Skin epidermis (tissue), 12 donors: ENCODE data around the gene RACK1.
A peak's percentile ranks its signal among the peaks of the same experiment; 100 is the strongest.

ENCODE experiments used
- H3K27ac ChIP-seq, 21 experiments: fragments of 200-600 bp; sonication (generic) in 11 of 21; one replicate each; pipeline ENCODE4 v1.5.0; 2020; ENCODE audit warnings: mild to moderate bottlenecking in 3 of 21, inconsistent platforms in 2 of 21, moderate library complexity in 2 of 21
- H3K4me3 ChIP-seq, 7 experiments: fragments of 200-600 bp; sonication (generic) in 2 of 7; one replicate each; pipeline ENCODE4 v1.5.0; 2020; ENCODE audit warnings: inconsistent platforms in 2 of 7, mild to moderate bottlenecking in 2 of 7, moderate library complexity in 1 of 7

RACK1 gene

DNA sequence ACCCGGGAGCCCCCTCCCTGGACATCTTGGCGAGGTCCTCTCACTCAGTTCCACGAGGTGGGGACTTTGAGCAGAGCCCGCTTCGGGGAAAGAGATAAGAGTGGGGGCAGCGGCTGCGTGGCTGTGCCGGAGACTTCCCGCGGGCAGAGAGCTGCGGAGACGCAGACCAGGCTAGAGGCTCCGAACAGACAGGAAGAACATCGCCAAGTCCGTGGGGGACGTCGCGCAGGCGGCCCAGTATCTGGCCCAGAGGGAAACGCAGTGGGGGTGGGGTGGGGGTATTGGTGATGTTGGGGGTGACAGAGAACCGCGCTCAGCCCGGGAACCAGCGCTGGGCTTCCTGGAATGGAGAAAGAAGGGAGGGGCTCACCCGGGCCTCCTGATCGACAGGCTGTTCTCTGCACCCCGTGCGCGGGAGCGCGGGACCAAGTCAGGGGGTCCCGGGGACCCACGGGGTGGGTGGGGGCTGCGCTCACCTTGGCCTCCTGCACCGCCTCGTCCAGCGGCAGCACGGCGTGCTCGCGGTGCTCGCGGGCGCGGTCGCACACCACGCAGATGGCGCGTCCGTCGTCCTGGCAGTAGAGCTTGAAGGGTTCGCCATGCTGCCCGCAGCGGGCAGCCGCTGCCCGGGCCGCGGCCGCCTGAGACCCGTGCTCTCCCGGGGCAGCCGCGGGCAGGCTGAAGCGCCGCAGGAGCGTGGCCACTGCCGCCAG lies 39.4 kb downstream of the RACK1 start:
- Histone ChIP-seq H3K4me3 (peak overlapping the region; percentile 45 to 68 (median 52)), H3K27ac (peak overlapping the region in 20 of 21 experiments; percentile 4 to 82 (median 70))

DNA sequence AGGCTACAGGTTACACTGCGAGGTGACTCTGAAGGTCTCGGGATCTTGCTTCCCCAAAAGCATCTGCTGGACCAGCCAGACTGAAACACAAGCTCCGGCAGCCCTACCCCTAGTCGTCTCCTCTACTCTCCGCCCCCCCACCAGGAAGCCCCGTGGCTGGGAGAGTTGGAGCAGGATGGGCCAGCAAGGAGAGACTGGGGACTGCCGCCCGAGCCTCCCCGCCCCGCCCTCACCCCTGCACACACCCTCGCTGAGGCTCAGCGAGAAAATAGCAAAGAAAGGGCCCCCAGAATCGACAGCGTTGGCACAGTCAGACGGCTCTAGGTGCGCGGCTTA lies 40.0 kb downstream of the RACK1 start:
- Histone ChIP-seq H3K4me3 (peak overlapping the region; percentile 45 to 68 (median 52)), H3K27ac (peak overlapping the region in 16 of 21 experiments; percentile 18 to 82 (median 72))

DNA sequence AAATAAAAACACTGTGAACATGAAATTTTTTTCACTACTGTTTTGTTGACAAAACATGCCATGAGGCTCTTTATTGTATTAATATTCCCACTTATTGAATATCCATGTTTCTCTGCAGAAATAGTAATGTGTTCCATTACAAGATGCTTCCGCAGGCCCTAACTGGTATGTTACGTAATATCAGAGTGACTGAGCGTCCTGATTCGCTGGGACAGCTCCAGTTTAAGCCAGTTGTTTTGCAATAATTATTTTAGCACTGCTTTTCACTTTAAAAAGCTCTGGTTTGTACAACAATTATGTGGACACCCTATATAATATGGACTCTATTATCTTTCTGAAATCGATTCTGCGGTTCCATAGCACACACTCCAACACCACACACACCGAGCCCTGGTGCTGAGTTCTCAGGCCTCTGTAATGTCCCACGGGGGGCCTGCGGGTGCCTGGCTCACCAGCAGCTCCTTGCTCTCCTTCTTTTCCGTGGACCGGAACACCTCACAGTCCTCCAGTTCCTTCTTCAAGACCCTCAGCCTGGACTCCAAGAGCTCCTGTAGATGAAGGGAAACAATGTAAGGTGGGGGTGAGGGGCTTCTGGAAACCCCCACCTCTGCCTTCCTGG lies 40.5 kb downstream of the RACK1 start:
- Histone ChIP-seq H3K27ac (peak overlapping the region in 13 of 21 experiments; percentile 50 to 82 (median 72)), H3K4me3 (peak overlapping the region in 6 of 7 experiments; percentile 45 to 68 (median 54))

DNA sequence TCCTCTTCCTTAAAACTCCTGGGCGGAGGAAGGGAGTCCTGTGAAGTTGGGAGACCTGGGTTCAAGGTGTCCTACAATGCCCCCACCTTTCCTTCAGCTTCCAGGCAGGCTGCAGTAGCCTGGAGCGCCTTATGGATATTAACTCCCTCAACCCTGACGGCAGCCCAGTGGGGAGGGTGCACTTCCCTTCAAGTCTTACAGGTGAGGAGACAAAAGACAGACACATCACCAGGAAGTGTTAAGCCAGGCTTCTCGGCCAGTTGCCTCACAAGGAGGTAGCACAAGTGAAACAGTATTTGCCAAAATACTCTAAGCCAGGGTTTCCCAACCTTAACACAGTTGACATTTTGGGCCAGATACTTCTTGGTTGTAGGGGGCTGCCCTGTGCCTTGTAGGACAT lies 42.9 kb downstream of the RACK1 start:
- no peak overlapping the region for H3K27ac ChIP-seq
- H3K4me3 ChIP-seq, result no peak overlapping the region

DNA sequence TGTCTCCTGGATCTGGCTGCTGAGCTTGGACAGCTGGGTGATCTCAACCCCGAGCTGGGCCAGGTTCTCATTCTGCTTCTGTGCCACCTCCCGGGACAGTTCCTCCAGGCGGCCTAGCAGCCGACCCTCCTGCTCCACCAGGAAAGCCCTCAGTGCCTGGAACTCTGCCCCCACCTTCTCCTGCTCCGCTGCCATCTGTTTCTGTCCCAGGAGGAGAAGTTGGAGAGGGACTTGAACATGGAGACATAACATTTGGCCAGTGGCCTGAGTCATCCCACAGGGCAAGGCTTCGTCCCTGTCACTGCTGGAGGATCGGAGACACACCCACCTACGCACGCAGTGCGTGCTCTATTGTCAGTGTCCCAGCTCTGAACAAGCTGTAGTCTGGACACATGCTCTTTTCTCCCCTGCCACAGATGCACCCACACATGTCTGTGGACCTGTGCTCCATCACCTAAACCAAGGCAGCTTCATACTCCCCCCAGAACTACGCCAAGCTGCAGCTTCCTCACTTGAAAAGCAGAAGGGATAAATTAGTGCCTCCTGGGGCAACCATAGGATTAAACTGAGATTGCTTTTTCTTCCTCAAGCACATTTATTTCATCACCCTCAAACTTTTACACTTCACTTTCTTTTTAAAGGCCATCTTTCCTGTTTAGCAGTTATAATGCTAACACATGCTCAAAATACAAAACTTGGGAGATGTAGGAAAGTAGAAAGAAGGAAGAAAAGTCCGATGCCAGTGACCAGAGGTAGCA lies 43.6 kb downstream of the RACK1 start:
- H3K27ac ChIP-seq, result no peak overlapping the region
- H3K4me3 ChIP-seq, result no peak overlapping the region

DNA sequence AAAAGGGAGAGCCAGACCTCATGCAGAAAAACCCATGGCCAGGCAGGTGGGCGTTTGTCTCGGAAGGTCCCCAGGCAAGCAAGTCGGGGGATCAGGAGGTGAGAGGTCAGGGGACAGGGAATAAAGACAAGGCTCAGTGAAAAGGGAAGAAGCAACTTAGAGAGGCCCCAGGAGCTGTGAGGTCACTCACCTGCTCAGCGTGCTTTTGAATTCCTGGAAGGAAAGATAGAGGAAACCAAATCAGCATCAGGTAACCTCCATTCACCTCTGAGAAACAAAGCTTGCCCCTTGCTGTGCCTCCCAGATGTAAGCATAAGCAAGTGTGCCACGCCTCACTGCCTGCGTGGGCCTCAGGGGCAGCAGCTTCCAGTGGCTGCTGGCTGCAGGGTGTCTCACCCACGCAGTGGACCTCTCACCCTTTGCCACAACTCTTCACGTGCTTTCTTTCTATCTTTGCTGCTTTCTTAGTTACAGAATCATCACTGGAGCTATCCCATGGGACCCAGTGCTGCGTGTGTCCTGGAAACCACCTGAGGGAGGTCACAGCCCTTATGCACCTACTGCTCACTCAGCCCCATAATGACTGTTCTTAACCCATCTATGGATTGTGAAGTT lies 44.7 kb downstream of the RACK1 start:
- Histone ChIP-seq H3K4me3 (no peak overlapping the region), H3K27ac (no peak overlapping the region)

DNA sequence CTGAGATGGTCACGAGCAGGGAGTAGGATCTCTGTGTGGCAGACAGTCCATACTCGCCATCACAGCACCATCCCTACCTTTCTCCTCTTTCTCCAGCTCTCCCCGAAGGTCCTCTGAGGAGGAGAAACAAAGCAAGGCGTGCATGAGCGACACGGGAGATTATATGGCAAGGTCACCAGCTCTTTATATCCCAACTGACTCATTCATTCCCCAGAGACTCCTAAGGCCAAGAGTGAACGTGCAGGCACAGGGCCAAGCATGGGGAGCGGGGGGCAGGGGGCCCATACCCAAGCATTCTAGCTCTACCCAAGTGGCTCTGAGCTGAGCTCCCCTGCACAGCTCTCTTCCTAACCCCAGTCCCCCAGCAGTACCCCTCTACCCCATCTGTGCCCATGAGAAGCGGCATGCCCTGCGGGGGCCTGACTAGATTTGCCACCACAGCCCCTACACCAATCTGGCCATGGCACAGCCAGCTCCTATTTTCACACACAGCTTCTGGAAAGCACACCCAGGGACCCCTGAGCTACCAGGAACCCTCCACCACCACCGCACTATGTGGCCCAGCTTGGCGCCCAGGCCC lies 45.5 kb downstream of the RACK1 start:
- no peak overlapping the region for H3K4me3 ChIP-seq
- no peak overlapping the region for H3K27ac ChIP-seq

DNA sequence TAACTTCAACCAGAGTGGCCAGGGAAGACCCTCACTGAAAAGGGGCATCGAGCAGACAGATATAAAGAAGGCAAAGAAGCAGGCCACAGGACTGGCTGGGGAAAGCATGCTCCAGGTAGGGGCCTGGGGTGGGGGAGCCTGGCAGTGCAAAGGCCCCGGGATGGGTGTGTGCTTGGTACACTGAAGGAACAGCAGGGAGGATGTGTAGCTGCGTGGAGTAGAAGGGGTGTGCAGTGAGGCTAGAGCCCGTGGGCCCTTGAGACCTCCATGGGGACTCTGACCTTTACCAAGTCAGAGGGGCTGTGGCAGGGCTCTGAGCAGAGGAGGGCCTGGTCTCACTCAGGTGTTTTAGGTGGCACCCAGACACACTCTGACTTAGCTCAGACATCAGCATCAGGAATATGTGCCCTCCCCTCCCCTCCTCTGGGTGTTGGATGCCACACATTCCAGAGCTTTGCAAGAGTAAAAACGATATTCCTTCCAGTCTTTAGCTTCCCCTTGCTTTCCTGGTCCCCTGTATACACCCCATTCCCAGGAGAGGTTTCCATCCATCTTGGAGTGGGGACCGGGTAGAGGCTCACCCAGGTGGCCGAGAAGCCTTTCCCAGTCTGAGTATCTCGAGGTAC lies 46.3 kb downstream of the RACK1 start:
- H3K4me3 ChIP-seq, result no peak overlapping the region
- H3K27ac ChIP-seq, result no peak overlapping the region

DNA sequence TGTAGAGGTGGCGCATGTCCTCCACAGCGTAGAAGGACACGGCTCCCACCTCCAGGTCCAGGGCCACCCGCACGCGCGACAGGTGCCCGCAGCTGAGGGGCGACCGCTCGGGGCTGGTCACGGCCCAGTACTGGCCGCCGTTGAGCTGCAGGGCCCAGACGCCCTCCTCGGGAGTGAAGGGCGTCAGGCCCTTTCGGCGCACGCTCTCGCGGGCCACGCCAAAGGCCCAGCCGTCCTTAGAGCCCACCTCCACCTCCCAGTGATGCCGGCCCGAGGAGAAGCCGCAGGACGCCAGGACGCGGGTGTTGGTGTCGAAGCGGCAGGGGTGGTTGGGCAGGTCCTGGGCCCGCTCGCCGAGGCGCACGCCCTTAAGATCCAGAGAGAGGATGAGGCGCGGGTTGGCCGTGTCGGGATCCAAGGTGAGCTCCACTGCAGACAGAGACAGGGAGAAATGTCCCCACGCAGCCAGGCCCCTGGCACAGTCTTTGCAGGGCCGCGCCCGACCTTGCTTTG lies 48.4 kb downstream of the RACK1 start:
- no peak overlapping the region for H3K27ac ChIP-seq
- H3K4me3 ChIP-seq, result no peak overlapping the region

DNA sequence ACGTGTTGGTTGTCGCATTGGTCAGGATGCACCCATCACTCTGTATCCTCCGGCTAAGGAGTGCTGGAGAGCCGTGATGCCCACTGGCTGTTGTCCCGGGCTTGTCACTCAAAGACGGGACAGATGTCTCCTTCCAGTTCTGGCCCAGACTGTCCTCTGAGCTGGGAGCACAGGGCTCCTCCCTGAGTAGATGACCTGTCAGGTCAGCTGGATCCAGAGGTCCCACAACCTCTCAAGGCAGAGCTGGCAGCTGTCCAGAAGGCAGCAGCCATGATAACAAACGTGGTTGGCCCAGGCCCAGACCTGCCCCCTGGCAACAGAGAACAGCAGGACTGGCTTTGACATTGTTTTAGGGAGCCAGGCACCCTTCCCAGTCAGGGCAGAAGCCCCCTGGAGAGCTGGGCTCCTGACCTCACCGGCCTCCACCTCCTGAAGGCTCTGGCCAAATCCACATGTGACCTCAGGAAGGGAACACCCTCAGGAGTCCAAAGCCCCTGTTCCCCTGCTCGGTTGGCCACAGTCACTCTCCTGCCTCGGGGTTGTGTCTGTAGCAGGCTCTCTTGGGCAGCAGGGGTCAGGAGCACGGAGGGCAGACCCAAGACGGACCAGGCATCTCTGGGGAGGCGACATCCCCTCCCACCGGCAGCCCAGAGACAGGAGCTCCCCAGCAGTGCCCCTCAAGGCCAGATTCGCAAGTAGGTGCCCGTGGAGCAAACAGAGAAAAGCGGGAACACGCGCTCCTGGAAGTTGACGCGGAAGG lies 49.0 kb downstream of the RACK1 start:
- peak overlapping the region in 1 of 21 experiments; percentile 29 for H3K27ac ChIP-seq

DNA sequence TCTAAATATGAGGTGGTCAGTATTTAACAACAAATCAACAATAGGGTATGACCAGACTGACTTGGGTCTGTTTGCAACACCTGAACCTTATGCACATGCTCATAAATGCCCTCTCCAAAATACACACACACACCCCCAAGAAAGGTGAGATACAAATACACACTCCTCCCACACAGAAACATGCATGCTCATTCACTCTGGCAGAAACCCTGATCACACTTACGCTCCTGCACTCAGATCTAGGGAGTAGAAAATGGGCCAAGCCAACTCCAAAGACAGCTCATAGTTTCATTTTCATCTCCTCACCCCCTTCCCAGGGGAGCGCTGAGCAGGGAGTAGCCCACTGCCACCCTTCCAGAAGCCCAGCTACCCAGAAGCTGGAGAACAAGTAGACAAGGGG lies 50.0 kb downstream of the RACK1 start:
- Histone ChIP-seq H3K4me3 (no peak overlapping the region), H3K27ac (peak overlapping the region in 1 of 21 experiments; percentile 26)

More for the DNA sequence above, 49.0 kb downstream of the RACK1 start:
- H3K4me3 ChIP-seq, result no peak overlapping the region

DNA sequence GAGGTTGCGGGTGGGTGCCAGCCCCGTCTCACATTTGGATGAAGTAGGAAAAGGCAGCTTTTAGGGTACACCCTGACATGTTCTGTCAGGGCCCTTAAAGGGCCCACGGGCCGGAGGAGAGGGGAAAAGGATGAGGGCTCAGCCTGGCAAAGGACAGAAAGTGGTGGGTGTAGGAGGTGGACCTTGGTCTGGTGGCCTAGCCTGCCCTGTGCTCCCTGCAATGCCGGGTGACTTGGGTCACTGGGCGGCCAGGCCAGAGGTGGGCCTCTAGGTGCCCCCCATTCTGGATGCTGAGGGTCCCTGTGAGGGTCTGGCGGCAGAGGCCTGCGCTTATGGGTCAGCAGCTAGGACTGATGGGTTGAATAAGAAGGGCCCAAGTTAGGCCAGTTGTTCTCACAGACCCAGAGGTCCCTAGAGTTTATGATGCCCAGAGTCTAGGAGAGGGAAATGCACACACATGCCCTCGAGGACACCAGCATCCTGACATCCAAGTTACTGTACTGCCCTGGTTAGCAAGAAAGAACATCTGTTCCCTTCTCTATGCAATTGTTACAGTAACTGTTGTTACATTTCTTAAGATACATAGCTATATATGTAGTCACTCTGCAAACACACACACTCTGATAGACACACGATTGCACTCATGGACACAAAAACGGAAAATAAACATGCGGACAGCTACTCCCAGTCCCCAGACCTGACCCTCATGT lies 51.2 kb downstream of the RACK1 start:
- Histone ChIP-seq H3K4me3 (peak overlapping the region; percentile 60 to 78 (median 71)), H3K27ac (peak overlapping the region in 20 of 21 experiments; percentile 78 to 95 (median 90))

DNA sequence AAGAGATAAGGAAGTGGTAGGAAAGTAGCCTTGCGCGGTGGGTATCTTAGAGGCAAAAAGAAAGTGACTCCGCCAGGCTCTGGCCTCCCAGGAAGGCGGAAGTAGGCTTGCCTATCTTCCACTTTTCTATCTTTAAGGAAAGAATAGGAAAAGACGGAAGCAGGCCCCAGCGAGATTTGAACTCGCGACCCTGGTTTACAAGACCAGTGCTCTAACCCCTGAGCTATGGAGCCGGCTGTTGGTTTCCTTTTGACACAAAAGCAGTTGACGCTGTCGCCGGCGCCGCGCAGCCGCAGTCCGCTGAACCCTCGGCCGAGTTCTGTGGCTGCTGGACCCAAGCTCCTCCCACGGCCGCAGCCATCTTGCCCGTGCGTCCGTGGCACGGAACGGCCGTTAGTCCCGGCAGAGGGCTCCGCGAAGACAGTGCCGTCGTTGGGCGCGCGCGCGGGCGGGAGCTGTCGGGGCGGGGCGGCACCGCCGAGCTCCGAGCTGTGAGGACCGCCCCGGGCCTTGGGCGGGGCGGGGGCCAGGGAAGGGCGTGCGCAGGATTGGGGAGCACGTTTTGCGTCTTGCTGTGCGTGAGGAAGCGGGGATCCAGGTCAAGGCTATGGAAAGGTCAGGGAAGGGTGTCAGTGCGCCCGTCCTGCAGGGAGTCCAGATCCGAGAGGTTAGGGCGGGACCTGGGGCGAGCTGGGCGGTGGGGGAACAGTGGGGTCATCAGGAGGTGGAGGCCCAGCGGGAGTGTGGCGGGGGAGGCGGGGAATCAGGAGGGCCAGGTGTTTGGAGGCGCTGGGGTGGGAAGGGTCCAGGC lies 52.0 kb downstream of the RACK1 start:
- H3K27ac ChIP-seq, result peak overlapping the region in 20 of 21 experiments; percentile 78 to 95 (median 90)
- peak overlapping the region; percentile 60 to 78 (median 71) for H3K4me3 ChIP-seq

DNA sequence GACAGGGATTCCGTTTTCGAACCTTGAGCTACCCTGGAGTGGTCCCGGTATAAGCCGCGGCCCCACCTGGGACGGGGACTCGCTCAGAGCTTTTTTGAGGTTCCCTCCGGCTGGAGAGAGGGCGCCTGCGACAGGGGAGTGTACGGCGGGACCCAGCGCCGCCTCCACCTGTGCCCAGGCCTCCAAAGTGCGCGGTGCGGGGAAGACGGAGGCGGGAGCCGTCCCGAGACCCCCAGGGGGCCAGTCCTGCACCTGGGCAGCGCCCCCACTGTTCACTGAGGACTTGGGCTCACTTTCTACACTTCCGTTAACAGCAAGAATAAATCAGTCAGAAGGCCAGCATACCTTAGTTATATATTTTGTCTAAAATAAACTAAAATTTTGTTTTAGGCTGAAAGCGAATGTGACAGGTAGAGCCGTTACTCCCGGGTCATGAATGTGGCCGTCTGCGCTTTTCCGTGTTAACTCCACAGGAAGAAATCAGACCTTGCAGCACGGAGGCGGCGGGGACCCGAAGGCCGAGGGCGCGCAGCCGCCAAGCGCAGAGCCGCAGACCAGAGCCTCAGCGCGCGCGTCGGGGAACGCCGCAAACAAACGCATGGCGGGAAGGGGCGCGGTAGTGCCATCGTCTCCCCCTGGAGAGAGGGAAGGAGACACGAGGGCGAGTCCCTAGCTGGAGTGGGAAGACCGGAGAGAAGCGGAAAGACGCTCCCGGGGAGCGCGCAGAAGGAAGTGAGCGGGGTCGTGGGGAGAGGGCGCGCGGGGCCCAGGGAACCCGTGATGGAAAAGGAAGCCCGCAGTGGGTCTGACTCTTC lies 52.8 kb downstream of the RACK1 start:
- peak overlapping the region; percentile 60 to 78 (median 71) for H3K4me3 ChIP-seq
- peak overlapping the region in 20 of 21 experiments; percentile 72 to 95 (median 90) for H3K27ac ChIP-seq

DNA sequence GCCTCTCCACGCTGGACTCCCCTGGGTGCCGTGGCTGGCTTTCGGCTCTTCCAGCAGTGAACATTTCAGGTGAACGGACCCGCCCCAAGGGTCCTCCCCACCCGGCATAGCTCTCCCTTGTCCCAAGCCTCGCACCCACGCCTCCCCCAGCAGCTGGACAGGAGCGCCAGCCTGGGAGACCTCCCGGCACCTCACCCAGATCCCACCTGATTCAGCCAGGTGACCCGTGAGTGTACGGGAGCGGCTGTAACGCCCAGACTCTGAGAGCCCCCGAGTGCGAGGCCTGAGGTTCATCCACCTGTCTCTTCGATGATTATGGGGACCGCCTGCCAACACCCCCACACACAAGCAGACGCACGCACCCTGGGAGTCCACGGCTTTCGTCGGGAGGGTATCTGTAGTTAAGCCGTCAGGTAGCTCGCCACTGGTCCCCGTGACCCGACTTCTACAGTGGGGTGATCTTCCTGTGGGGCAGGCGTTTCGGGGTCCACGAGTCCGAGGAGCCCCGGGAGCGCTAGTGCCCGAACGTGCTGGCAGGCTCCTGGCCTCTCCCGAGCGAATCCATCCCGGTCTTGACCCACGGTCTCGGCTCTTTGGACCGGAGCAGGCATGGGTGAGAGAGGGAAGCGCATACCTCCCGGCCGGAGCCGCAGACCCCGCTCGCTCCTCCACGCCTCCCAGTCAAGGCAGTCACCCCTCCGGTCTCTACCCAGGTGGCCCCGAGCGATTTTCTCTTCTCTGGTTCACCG lies 53.6 kb downstream of the RACK1 start:
- H3K4me3 ChIP-seq, result peak overlapping the region; percentile 60 to 78 (median 71)
- peak overlapping the region in 18 of 21 experiments; percentile 37 to 95 (median 86) for H3K27ac ChIP-seq
